HG03565 (cell line): ENCODE data around the gene SHD.
"Not testable (repeated sequence)": the region's sequence is repeated elsewhere in the genome, so short reads cannot be mapped to it uniquely, and the experiment has no call there.

Source experiments
- ATAC-seq: cut with Tn5 transposase; IDR thresholded peaks from one replicate; pipeline ENCODE4 v1.9.1; 2021; ENCODE audit warnings: mild to moderate bottlenecking, moderate library complexity; ENCODE audit not compliant: unreplicated experiment

Gene SHD

DNA sequence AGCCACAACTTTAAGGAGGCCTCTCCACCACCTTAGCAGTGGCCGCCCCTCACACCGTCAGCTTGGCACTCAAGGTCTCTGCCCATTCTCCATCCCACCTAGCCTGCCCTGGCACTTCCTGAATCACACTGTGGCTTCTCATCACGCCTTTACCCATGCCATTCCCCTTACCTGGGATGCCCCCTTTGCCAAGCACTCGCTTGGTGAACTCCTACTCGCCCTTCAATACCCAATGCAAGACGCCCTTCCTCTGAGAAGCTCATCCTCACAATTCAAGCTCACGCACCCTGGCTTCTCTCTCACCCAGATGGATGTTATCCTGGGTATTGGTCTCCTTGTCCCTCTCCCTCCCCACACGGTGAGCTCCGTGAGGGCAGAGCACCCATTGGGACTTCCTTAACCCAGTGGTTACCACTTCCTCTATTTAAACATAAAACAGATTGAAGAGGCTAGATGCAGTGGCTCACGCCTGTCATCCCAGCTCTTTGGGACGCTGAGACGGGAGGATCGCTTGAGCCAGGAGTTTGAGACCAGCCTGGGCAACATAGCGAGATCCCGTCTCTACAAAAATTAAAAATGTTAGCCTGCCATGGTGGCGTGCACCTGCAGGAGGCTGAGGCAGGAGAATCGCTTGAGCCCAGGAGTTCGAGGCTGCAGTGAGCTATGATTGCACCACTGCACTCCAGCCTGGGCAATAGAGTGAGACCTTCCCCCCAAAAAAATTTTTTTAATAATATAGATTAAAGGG is 12.6 kb upstream of the SHD start:
- no peak for ATAC-seq

- ATAC-seq: no peak
Measured at GRCh38 chr19:4267101-4267900, 11.8 kb upstream of the SHD start.

DNA sequence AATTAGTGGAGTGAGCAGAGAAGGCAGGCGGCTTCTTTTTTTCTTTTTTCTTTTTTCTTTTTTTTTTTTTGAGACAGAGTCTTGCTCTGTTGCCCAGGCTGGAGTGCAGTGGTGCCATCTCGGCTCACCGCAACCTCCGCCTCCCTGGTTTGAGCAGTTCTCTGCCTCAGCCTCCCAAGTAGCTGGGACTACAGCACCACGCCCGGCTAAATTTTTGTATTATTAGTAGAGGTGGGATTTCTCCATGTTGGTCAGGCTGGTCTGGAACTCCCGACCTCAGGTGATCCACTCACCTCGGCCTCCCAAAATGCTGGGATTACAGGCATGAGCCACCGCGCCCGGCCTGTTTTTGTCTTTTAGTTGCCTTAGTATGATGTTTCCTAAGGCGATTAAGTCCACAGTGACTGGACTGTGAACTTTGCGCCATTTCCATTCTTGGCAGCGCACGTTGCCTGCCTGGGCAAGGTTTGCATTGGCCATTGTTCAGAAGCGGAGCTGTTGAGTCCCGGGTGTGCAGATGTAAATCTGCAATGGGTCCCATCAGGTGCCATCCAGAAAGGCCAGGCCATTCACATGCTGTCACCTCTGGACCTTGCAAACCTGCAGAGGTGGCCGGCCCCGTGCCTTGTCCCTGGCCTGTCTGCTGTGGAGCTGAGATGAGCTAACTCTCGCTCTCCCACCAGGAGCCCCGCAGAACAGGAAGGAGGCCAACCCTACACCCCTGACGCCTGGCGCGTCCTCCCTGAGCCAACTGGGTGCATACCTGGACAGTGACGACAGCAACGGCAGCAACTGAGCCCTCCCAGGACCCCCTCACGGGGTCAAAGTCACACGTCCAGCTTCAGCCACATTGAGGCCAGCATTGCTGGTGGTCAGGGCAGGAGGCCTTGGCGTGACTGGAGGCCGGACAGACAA is 10.9 kb upstream of the SHD start:
- no peak for ATAC-seq

- no peak for ATAC-seq
Measured at GRCh38 chr19:4268816-4269430, 10.1 kb upstream of the SHD start.

DNA sequence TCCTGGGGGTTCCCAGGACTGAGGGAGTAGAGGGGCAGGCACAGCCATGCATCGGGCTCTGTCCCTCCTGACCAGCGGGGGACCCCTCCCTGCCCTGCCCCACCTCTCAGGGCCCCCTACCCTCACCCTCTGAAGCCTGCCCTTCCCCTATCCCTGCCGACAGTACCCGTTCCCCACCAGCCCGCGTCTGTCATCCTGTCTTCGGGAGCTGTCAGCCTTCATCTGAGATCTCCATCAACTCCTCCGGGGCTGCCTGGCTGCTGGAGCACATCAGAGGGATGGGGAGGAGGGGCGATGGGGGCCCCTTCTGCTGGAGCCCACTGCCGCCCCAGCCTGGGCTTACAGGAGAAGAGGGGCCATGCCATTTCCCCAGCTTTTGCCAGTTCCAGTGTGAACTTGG is 6.2 kb upstream of the SHD start:
- no peak for ATAC-seq

DNA sequence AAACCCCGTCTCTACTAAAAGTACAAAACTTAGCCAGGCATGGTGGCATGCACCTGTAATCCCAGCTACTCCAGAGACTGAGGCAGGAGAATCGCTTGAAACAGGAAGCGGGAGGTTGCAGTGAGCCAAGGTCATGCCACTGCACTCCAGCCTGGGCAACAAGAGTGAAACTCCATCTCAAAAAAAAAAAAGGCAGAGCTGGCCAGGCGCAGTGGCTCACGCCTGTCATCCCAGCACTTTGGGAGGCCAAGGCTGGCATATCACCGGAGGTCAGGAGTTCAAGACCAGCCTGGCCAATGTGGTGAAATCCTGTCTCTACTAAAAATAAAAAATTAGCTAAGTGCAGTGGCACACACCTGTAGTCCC is 4.8 kb upstream of the SHD start:
- ATAC-seq: not testable (repeated sequence)

DNA sequence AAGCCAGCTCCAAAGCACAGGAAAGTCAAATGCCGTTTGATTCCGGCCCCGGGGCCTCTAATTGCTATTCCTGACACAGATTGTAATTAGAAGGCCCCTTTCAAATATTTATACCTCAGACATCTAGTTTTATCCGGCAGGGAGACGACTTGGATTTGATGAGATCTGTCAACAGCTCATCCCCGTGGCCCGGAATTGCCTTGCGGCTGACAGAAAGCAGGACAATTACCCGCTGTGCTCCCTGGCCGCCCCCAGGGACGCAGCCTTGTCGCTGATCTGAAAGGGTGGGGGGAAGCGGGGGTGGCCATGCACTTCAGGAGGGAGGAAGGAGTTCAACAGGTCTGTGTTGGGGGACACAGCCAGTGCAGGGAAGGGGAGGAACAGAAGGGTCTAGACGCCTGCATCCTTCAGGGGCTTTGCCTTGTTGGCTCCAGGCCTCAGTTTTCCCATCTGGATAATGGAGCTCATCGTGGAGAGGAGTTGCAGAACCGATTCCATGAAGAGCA is 1.8 kb upstream of the SHD start:
- no peak for ATAC-seq

DNA sequence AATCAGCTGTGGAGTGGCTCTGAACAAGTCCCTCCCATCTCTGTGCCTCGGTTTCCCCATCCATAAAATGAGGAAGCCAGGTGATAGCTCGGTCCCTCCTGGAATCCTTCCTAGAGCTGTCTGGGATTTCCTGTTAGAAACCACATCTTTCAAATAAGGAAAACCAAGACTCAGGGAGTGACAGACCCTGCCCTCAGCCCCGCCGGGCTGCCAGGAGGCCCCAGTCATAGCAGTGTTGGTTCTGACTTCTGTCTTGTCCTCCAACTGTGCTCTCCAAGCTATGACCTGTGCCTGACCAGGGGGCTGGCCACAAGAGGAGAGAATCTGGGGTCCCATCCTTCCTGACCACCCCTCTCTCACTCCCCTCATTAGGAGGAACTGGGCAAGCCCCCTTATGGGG is 1.1 kb upstream of the SHD start:
- ATAC-seq: no peak

- no peak for ATAC-seq
Measured at GRCh38 chr19:4279267-4279529, 132 bp downstream of the SHD start.

GRCh38 chr19:4279530-4280422 is 710 bp downstream of the SHD start:
- no peak for ATAC-seq

- no peak for ATAC-seq
Measured at GRCh38 chr19:4284176-4284958, 5.3 kb downstream of the SHD start.

DNA sequence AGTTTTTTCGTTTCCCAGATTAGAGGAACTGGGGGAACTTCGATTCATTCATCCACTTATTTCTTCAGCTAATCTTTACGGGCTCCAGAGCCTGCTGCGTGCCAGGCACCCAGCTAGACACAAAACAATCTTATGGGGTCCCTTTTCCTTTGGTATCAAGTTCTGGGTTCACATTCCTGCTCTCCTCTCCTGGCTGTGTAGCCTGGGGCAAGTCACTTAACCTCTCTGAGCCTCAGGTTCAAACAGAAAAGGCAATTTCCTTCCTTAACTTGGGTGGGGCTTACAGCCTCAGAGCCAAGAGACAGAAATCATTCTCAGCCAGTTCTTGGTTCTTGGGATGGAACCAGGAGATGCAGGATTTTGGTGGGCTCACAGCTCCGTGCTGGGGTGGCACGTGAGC is 5.9 kb downstream of the SHD start:
- no peak for ATAC-seq

GRCh38 chr19:4286141-4286540 is 7.1 kb downstream of the SHD start:
- not testable (repeated sequence) for ATAC-seq

- no peak for ATAC-seq
Measured at GRCh38 chr19:4288091-4288777, 9.2 kb downstream of the SHD start.

GRCh38 chr19:4291184-4291732 is 12.2 kb downstream of the SHD start:
- ATAC-seq: no peak

- no peak for ATAC-seq
Measured at GRCh38 chr19:4292515-4292914, 13.4 kb downstream of the SHD start.

DNA sequence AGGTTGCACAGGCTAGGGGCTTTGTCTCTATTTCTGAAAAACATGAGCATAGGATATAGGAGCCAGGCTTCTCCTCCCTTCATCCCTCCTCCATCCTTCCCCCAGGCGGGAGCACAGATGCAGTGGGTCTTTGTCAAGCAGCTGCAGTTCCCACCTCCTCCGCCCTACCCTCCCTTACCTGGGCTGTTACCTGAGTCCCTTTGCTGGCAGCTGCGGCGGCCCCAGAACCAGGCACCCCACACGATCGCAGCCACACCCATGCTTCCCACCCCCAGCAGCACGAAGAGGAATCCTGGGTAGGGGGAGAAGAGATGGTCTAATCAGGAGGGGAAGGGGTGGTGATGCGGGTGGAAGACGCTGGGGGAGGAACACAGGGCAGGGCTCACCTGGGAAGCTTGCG is 15.3 kb downstream of the SHD start:
- ATAC-seq: no peak

DNA sequence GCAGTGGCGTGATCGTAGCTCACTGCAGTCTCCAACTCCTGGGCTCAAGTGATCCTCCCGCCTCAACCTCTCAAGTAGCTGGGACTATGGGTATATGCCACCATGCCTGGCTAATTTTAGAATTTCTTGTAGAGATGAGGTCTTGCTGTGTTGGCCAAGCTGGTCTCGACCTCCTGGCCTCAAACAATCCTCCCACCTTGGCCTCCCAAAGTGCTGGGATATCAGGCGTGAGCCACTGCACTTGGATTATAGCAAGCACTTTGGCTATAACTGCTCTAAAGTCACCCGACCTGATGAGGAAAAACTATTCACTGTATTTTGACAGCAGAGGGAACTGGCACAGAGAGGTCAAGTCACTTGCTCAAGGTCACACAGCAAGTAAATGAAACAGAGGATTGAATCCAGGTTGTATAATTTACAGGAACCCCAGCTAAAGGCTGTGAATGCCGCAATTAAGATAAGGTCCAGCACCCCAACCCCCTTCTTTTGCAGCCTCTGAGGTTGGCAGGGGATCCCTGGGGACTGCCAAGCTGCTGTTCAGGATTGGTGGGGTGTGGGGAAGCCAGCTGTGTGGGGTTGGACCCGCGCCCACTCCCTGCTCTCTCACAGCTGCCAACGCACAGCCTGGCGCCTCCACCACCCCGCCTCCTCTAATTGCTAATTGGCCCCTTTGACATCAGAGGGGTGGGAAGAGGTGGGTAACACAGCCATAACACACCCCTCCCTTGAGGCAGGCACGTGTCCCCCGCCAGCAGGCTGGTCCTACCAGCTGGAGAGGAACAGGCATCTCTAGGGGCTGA is 17.1 kb downstream of the SHD start:
- no peak for ATAC-seq
